K562 (cell line): ENCODE data around the gene ZNF236. TPM values are rescaled to one million over a fixed set of nuclear protein-coding genes. Genes with fewer than 3 reads are reported as not detected.

Experiments used
- ATAC-seq: fragments of 200-7000 bp; cut with Tn5 transposase; 3 replicates; pipeline ENCODE4 v1.9.1; 2020; ENCODE audit warnings: moderate library complexity
- BruUV-seq: library from RNA; stranded (reverse); fragments of 400-500 nt; replicated peaks from 2 replicates; lab custom pipeline; 2021; lab: Mats Ljungman, UMichigan
- CTCF ChIA-PET: fragments of 300-600 bp; formaldehyde crosslinking; extraction: SDS; loops from one replicate; lab custom pipeline; 2021; ENCODE audit warnings: low intra/inter-chr PET ratio; lab: Yijun Ruan, JAX
- POLR2A ChIA-PET: fragments of 300-600, 350-650 bp; sonication (Branson Sonifier 250); formaldehyde crosslinking; extraction: SDS; loops from one replicate; lab custom pipeline; 2021; ENCODE audit warnings: antibody characterized with exemption, inconsistent platforms; lab: Yijun Ruan, JAX
- DNase-seq, 4 experiments: peaks; one replicate each; pipeline versions ENCODE4 v3.0.0 to v3.0.0-alpha.2; 2011 to 2018; ENCODE audit warnings: low spot score in 3 of 4, mixed read lengths in 3 of 4; ENCODE audit errors: extremely low read depth in 1 of 4
- FAIRE-seq: peaks from 2 replicates; lab custom pipeline; 2011; peaks lifted over from hg19 to GRCh38; lab: Jason Lieb, UNC
- H2AFZ ChIP-seq: 2 replicates; pipeline ENCODE4 v1.6.0; 2011; ENCODE audit warnings: low read depth, low read length, control low read depth, inconsistent platforms
- H3K27ac ChIP-seq: fragments of 200-600 bp; 3 replicates; pipeline ENCODE4 v1.8.0; 2011; ENCODE audit warnings: low read depth, mild to moderate bottlenecking, control low read depth, inconsistent platforms, low read length, moderate library complexity, mixed read lengths; ENCODE audit errors: extremely low read depth
- H3K27me3 ChIP-seq, 2 experiments: fragments of 300-600 bp in 1 of 2; 2 replicates in 1 of 2; 3 replicates in 1 of 2; pipeline versions ENCODE4 v1.6.0 to v1.8.0; 2011; ENCODE audit warnings: inconsistent platforms in 2 of 2, low read length in 2 of 2, mild to moderate bottlenecking in 1 of 2, mixed read lengths in 1 of 2, moderate library complexity in 1 of 2; ENCODE audit not compliant: control insufficient read depth in 2 of 2, insufficient read depth in 2 of 2
- H3K36me3 ChIP-seq: fragments of 300-600 bp; 3 replicates; pipeline ENCODE4 v1.8.0; 2011; ENCODE audit warnings: mild to moderate bottlenecking, low read length, inconsistent platforms; ENCODE audit not compliant: control insufficient read depth, insufficient read depth
- H3K4me1 ChIP-seq, 2 experiments: fragments of 200-600 bp in 1 of 2; replicated peaks in 1 of 2; 2 replicates in 1 of 2; 3 replicates in 1 of 2; pipeline versions ENCODE4 v1.5.1 to v1.8.0; 2011; ENCODE audit warnings: inconsistent platforms in 2 of 2, low read length in 2 of 2, mild to moderate bottlenecking in 1 of 2, mixed read lengths in 1 of 2, moderate library complexity in 1 of 2; ENCODE audit not compliant: control insufficient read depth in 2 of 2, insufficient read depth in 2 of 2
- H3K4me2 ChIP-seq: 2 replicates; pipeline ENCODE4 v1.6.1; 2011; ENCODE audit warnings: low read length, control low read depth, inconsistent platforms, mixed read lengths; ENCODE audit not compliant: insufficient read depth
- H3K4me3 ChIP-seq: fragments of 200-600 bp; sonication (generic), shearing (Covaris generic); 2 replicates; pipeline ENCODE4 v1.5.1; 2016; ENCODE audit warnings: control low read depth, inconsistent platforms
- H3K79me2 ChIP-seq: fragments of 200-600 bp; 3 replicates; pipeline ENCODE4 v1.8.0; 2011; ENCODE audit warnings: low read length, inconsistent platforms; ENCODE audit not compliant: control insufficient read depth, insufficient read depth
- H3K9ac ChIP-seq, 2 experiments: 2 replicates each; pipeline versions ENCODE4 v1.6.0 to v1.6.1; 2011; ENCODE audit warnings: low read depth in 2 of 2, low read length in 2 of 2, control low read depth in 1 of 2, inconsistent platforms in 1 of 2, mild to moderate bottlenecking in 1 of 2, mixed read lengths in 1 of 2; ENCODE audit not compliant: insufficient read depth in 1 of 2
- H3K9me1 ChIP-seq: one replicate; pipeline ENCODE4 v1.6.0; 2011; ENCODE audit warnings: inconsistent platforms, mild to moderate bottlenecking, low read length, moderate library complexity; ENCODE audit not compliant: control insufficient read depth, insufficient read depth
- H3K9me3 ChIP-seq: replicated peaks from 2 replicates; pipeline ENCODE4 v1.5.1; 2011; ENCODE audit warnings: low read depth, low read length, inconsistent platforms; ENCODE audit not compliant: control insufficient read depth, insufficient read depth
- H4K20me1 ChIP-seq: replicated peaks from 2 replicates; pipeline ENCODE4 v1.6.1; 2011; ENCODE audit warnings: low read length, inconsistent platforms, mixed read lengths; ENCODE audit not compliant: control insufficient read depth, insufficient read depth
- CTBP1 ChIP-seq: fragments of 450-650 bp; IDR thresholded peaks from 2 replicates; pipeline ENCODE4 v1.6.1; 2016; ENCODE audit warnings: borderline replicate concordance
- GATAD2A ChIP-seq: fragments of 450-650 bp; IDR thresholded peaks from 2 replicates; pipeline ENCODE4 v1.6.1; 2017
- SMARCE1 ChIP-seq: fragments of 450-650 bp; IDR thresholded peaks from 2 replicates; pipeline ENCODE4 v1.7.1; 2016; ENCODE audit warnings: mild to moderate bottlenecking
- TEAD2 ChIP-seq: fragments of 450-650 bp; IDR thresholded peaks from 2 replicates; pipeline ENCODE4 v1.6.1; 2016; ENCODE audit warnings: missing genetic modification characterization, control low read depth, missing compliant biosample characterization
- whole genome bisulfite sequencing: fragments of 100-300 bp; shearing (Covaris generic); methylation state at CpG from one replicate; pipeline ENCODE4 v1.1.6; 2016; ENCODE audit warnings: low coverage, mixed read lengths; ENCODE audit not compliant: insufficient coverage; ENCODE audit errors: missing lambda C conversion rate; 5-methylcytosine and 5-hydroxymethylcytosine counted together
- in situ Hi-C: fragments of 300-500 bp; cut with MboI; formaldehyde crosslinking; loops from 4 replicates; pipeline ENCODE4 v1.15.0; 2018; ENCODE audit warnings: inconsistent platforms, mixed read lengths
- intact Hi-C: fragments of 100-400 bp; cut with micrococcal nuclease; formaldehyde crosslinking; loops from 2 replicates; pipeline ENCODE4 v1.14.2; 2022
- polyA plus RNA-seq, 8 experiments: library from polyadenylated mRNA; depleted of rRNA in 4 of 8; stranded (reverse) in 5 of 8; unstranded in 3 of 8; fragments of >200 nt; fragmentation: Nextera tagmentation in 2 of 8; fragmentation: Illumina TruSeq in 1 of 8; extraction: Ambion mirVana in 2 of 8; extraction: Trizol in 1 of 8; gene quantifications; 2 replicates each; pipeline versions ENCODE4 v1.2.1 to v1.2.3, GENCODE V29; 2011 to 2014; ENCODE audit warnings: inconsistent platforms in 1 of 8, missing spikeins in 1 of 8
- total RNA-seq, 7 experiments: library from RNA; depleted of rRNA in 6 of 7; stranded (reverse); fragments of >200 nt in 6 of 7; fragmentation: Illumina TruSeq in 2 of 7; extraction: Trizol in 2 of 7; gene quantifications; 2 replicates each; pipeline versions ENCODE4 v1.2.1 to v1.2.3, GENCODE V29; 2011 to 2021; ENCODE audit warnings: low replicate concordance in 1 of 7

ZNF236 gene
- total and polyA plus RNA-seq, 9 of the 15 experiments (the other 6 are each of a cell fraction or from before 2014, with no cell fraction given) = 0.35 to 8.7 (median 3.4) TPM

DNA sequence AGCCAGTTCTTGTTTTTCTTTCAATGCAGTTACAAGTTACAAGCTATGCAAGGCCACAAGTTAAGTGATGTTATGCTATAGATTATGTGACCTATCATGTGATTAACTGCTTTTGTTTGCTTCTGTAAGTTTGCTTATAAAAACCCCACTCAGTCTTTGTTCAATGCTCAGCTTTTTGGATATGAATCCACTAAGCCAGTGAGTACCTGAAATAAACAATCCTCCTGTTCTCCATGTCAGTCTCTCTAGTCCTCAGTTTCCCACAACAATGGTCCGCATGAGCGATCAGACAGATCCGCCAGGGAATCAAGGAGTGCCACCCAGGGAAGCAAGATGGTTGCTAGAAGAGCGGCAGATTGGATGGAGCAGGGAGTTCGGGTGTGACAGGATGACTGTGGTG lies 30.7 kb upstream of the ZNF236 start (continued):
- no peak for TF ChIP-seq TEAD2 (tag)

DNA sequence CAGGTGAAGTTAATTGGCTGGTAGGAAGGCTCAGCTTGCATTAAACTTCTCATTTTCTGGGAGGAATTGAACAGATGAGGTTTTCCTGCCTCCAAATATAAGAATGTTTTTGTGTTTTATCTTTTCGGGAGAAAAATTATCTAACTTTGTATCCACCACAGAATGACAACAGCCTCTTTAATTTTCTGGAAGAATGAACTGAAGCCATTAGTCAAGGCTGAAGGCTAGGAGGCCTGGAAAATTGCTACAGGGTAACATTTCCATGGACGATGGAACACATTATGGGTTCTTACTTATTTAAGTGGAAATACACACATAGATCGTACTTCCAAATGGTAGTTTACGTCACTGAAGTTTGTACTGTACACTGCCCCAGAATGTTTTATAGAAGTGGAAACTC lies 28.0 kb upstream of the ZNF236 start:
- DNase-seq = no peak
- no peaks in the 10 kb centered on the region for H4K20me1 ChIP-seq
- 23% methylated on average over 4 of the region's 4 CpGs for WGBS
- no peak overlapping the region for H3K27ac ChIP-seq
- in situ Hi-C loops = no loop called here
- no peaks in the 10 kb centered on the region; the same call in 1 of the 2 replicates for H3K9me3 ChIP-seq
- no peak overlapping the region for H3K4me2 ChIP-seq
- no peaks in the 10 kb centered on the region for H3K79me2 ChIP-seq
- ChIA-PET POLR2A (no interaction called here), CTCF (no interaction called here)
- BruUV-seq = no TSS peak
- peaks cover 3% of the 10 kb centered on the region in 2 experiments; a peak in 3 of 5 replicates for H3K4me1 ChIP-seq
- TF ChIP-seq SMARCE1 (no peak), CTBP1 (no peak), GATAD2A (no peak)
- no peak overlapping the region for H3K4me3 ChIP-seq
- no peak for ATAC-seq
- intact Hi-C loops = no loop called here
- no peak overlapping the region for H3K9ac ChIP-seq
- H3K9me1 ChIP-seq = no peaks in the 10 kb centered on the region
- H3K27me3 ChIP-seq = no peaks in the 10 kb centered on the region
- H2AFZ ChIP-seq = no peak overlapping the region
- H3K36me3 ChIP-seq = no peaks in the 10 kb centered on the region
- FAIRE-seq = no peak
